Tibial artery (tissue), 4 donors: Measurements from ENCODE around the gene TLCD3A.
"Not testable (repeated sequence)": the region's sequence is repeated elsewhere in the genome, so short reads cannot be mapped to it uniquely, and the experiment has no call there.

Experiments used
- DNase-seq, 2 donors: peaks; one replicate each; pipeline ENCODE4 v3.0.0-alpha.2; 2019
- H3K27ac ChIP-seq, 2 donors: fragments of 200-600 bp; sonication (generic) in 1 of 2; 1 replicate in 1 of 2; 2 replicates in 1 of 2; pipeline ENCODE4 v1.5.1; 2018 to 2019; ENCODE audit warnings: mild to moderate bottlenecking in 1 of 2
- H3K27me3 ChIP-seq, 2 donors: fragments of 200-600 bp; sonication (generic) in 1 of 2; one replicate each; pipeline versions ENCODE4 v1.5.1 to v1.6.0; 2016 to 2019
- H3K36me3 ChIP-seq, 3 donors: fragments of 200-600 bp; sonication (generic) in 2 of 3; one replicate each; pipeline ENCODE4 v1.5.1; 2016 to 2019; ENCODE audit warnings: mild to moderate bottlenecking in 2 of 3
- H3K4me1 ChIP-seq, 4 donors: fragments of 200-600 bp; sonication (generic) in 2 of 4; 1 replicate in 3 of 4; 2 replicates in 1 of 4; pipeline ENCODE4 v1.5.1; 2016 to 2019
- H3K4me3 ChIP-seq, 2 donors: fragments of 200-600 bp; sonication (generic) in 1 of 2; 1 replicate in 1 of 2; 2 replicates in 1 of 2; pipeline ENCODE4 v1.5.1; 2018 to 2019; ENCODE audit warnings: mild to moderate bottlenecking in 2 of 2
- H3K9me3 ChIP-seq, 3 donors: fragments of 200-600 bp; sonication (generic) in 1 of 3; one replicate each; pipeline ENCODE4 v1.5.1; 2016 to 2019
- intact Hi-C: fragments of 100-400 bp; cut with DNase I; formaldehyde crosslinking; loops from one replicate; pipeline ENCODE4 v1.15.0; 2023; ENCODE audit warnings: low total_unique reads
- TF ChIP-seq, protein P1 (sequence below), 2 experiments: fragments of 200-600 bp in 1 of 2; fragments of 450-650 bp in 1 of 2; IDR thresholded peaks; one replicate each; pipeline ENCODE4 v1.5.1; 2017 to 2019; ENCODE audit warnings: antibody characterized with exemption in 2 of 2, mild to moderate bottlenecking in 1 of 2, moderate library complexity in 1 of 2

The TLCD3A gene

DNA sequence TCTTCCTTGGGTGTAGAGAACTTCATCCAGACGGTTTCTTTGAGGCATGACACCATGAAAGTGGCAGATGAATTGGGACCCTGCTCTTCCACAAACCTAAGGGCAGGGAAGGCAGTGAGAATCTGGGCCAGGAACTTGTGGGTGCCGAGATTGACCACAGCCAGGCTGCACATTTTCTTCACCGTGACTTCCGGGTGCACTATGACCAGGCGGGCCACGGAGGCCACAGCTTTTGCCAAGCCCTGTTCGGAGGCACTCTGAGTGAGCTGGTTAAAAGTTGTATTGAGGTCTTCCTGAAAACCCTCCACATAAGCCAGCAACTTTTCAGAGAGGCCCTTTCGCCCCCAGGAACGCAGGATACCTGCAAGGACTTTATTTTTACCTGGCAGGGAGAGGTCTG is 13.8 kb downstream of the TLCD3A start:
- peaks cover 0 to 18% (median 12%) of the 10 kb centered on the region in 4 donors for H3K4me1 ChIP-seq
- TF ChIP-seq, protein P1, sequence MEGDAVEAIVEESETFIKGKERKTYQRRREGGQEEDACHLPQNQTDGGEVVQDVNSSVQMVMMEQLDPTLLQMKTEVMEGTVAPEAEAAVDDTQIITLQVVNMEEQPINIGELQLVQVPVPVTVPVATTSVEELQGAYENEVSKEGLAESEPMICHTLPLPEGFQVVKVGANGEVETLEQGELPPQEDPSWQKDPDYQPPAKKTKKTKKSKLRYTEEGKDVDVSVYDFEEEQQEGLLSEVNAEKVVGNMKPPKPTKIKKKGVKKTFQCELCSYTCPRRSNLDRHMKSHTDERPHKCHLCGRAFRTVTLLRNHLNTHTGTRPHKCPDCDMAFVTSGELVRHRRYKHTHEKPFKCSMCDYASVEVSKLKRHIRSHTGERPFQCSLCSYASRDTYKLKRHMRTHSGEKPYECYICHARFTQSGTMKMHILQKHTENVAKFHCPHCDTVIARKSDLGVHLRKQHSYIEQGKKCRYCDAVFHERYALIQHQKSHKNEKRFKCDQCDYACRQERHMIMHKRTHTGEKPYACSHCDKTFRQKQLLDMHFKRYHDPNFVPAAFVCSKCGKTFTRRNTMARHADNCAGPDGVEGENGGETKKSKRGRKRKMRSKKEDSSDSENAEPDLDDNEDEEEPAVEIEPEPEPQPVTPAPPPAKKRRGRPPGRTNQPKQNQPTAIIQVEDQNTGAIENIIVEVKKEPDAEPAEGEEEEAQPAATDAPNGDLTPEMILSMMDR (IDR thresholded peaks at IDR 0.05): no peak
- H3K27me3 ChIP-seq: no peaks in the 10 kb centered on the region
- no peak overlapping the region for H3K27ac ChIP-seq
- intact Hi-C loops: no loop called here
- no peak overlapping the region for H3K4me3 ChIP-seq
- peaks cover 40 to 73% (median 60%) of the 10 kb centered on the region in 3 donors for H3K36me3 ChIP-seq
- H3K9me3 ChIP-seq: no peaks in the 10 kb centered on the region
- no peak for DNase-seq

- TF ChIP-seq, protein P1 (IDR thresholded peaks at IDR 0.05): no peak
- Histone ChIP-seq H3K27me3 (no peaks in the 10 kb centered on the region), H3K36me3 (peaks cover 40 to 65% (median 53%) of the 10 kb centered on the region in 3 donors), H3K4me3 (no peak overlapping the region), H3K9me3 (no peaks in the 10 kb centered on the region), H3K27ac (no peak overlapping the region), H3K4me1 (peaks cover 0 to 22% (median 18%) of the 10 kb centered on the region in 4 donors)
- no peak for DNase-seq
- intact Hi-C loops: no loop called here
Measured at GRCh38 chr17:746783-747629, 14.6 kb downstream of the TLCD3A start.

- H3K27me3 ChIP-seq, H3K9me3 ChIP-seq, H3K27ac ChIP-seq, H3K4me3 ChIP-seq, intact Hi-C loops: not testable (repeated sequence)
- peaks cover 40 to 49% (median 46%) of the 10 kb centered on the region in 3 donors for H3K36me3 ChIP-seq
- peak in 1 of 2 donors; percentile 27 for DNase-seq
- peaks cover 0 to 23% (median 20%) of the 10 kb centered on the region in 4 donors for H3K4me1 ChIP-seq
Measured at GRCh38 chr17:748604-749003, 16.2 kb downstream of the TLCD3A start.

GRCh38 chr17:749359-749758 is 17.0 kb downstream of the TLCD3A start:
- H3K27me3 ChIP-seq, DNase-seq, H3K9me3 ChIP-seq, H3K4me3 ChIP-seq, H3K27ac ChIP-seq, intact Hi-C loops: not testable (repeated sequence)
- Histone ChIP-seq H3K4me1 (peaks cover 0 to 23% (median 20%) of the 10 kb centered on the region in 4 donors), H3K36me3 (peaks cover 33 to 41% (median 39%) of the 10 kb centered on the region in 3 donors)

GRCh38 chr17:750431-751037 is 18.1 kb downstream of the TLCD3A start:
- Histone ChIP-seq H3K27ac (no peak overlapping the region), H3K36me3 (peaks cover 21 to 29% (median 27%) of the 10 kb centered on the region in 3 donors), H3K4me1 (peaks cover 0 to 23% (median 20%) of the 10 kb centered on the region in 4 donors), H3K4me3 (peak overlapping the region; percentile 74 to 79), H3K9me3 (no peaks in the 10 kb centered on the region), H3K27me3 (no peaks in the 10 kb centered on the region)
- TF ChIP-seq, protein P1 (IDR thresholded peaks at IDR 0.05): no peak
- DNase-seq: no peak
- intact Hi-C loops: no loop called here

- intact Hi-C loops: no loop called here
- peak in 1 of 2 donors; percentile 36 for DNase-seq
- peak overlapping the region; percentile 84 to 87 for H3K27ac ChIP-seq
Measured at GRCh38 chr17:751269-752001, 19.0 kb downstream of the TLCD3A start.

More at GRCh38 chr17:751269-752001, 19.0 kb downstream of the TLCD3A start:
- Histone ChIP-seq H3K4me3 (peak overlapping the region; percentile 74 to 79), H3K27me3 (no peaks in the 10 kb centered on the region), H3K4me1 (peaks cover 0 to 28% (median 21%) of the 10 kb centered on the region in 4 donors), H3K9me3 (no peaks in the 10 kb centered on the region), H3K36me3 (peaks cover 12 to 22% (median 18%) of the 10 kb centered on the region in 3 donors)
- TF ChIP-seq, protein P1 (IDR thresholded peaks at IDR 0.05): no peak
